OCI-LY7 (cell line): Measurements from ENCODE around the gene TAGLN.

Source experiments
- EZH2phosphoT487 ChIP-seq: fragments of 200-600 bp; sonication (generic); IDR thresholded peaks from 2 replicates; pipeline ENCODE4 v1.6.1; 2018; ENCODE audit warnings: low read depth, borderline replicate concordance, mild to moderate bottlenecking, mixed run types, antibody characterized with exemption, low read length, moderate library complexity, mixed read lengths
- TF ChIP-seq, protein P1 (sequence below): fragments of 200-600 bp; sonication (generic); conservative IDR thresholded peaks from 2 replicates; pipeline ENCODE4 v1.5.1; 2014; ENCODE audit warnings: mild to moderate bottlenecking, antibody characterized with exemption, low read length, moderate library complexity, mixed read lengths

DNA sequence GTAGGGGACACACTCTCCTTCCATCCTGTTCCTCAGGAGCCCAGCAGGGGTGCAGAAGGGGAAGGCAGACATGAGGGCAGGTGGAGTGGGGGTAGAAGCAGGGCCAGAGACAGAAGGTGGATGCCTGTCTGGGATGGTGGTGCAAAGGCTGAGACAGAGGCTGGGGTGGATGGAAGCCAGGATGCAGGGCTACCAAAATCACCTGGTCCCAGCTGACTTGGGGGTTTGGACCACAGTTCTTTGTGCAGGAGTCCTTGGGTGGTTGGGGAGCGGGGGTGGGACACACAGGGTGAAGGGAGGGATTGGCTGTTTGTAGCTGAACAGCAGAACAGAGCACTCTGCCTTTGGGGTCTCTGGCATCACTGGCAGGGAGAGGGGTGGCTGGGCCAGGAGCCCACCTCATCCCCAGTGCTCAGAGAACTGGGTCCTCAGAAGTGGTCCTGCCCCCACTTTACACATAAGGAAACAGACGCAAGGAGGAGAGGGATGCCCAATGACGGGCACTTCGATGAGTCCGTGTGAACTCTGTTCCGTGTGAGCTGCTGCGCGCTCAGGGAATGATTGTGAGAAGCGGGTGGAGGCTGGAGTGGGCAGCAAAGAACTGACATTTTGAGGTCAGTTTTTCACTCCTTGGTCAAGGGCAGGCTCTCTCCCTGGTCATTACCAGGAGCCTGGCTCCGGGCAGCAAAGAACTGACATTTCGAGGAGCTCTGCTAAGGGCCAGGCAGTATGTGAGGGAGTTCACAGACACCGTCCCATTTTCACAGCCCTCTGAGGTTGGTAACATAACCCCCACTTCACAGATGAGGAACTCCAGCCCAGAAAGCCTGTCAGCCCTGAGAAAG is 1.9 kb downstream of the TAGLN start:
- TF ChIP-seq, protein P1, sequence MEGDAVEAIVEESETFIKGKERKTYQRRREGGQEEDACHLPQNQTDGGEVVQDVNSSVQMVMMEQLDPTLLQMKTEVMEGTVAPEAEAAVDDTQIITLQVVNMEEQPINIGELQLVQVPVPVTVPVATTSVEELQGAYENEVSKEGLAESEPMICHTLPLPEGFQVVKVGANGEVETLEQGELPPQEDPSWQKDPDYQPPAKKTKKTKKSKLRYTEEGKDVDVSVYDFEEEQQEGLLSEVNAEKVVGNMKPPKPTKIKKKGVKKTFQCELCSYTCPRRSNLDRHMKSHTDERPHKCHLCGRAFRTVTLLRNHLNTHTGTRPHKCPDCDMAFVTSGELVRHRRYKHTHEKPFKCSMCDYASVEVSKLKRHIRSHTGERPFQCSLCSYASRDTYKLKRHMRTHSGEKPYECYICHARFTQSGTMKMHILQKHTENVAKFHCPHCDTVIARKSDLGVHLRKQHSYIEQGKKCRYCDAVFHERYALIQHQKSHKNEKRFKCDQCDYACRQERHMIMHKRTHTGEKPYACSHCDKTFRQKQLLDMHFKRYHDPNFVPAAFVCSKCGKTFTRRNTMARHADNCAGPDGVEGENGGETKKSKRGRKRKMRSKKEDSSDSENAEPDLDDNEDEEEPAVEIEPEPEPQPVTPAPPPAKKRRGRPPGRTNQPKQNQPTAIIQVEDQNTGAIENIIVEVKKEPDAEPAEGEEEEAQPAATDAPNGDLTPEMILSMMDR: no peak
- TF ChIP-seq EZH2phosphoT487: no peak
